ENCODE results near the gene CCDC57.

The CCDC57 gene

DNA sequence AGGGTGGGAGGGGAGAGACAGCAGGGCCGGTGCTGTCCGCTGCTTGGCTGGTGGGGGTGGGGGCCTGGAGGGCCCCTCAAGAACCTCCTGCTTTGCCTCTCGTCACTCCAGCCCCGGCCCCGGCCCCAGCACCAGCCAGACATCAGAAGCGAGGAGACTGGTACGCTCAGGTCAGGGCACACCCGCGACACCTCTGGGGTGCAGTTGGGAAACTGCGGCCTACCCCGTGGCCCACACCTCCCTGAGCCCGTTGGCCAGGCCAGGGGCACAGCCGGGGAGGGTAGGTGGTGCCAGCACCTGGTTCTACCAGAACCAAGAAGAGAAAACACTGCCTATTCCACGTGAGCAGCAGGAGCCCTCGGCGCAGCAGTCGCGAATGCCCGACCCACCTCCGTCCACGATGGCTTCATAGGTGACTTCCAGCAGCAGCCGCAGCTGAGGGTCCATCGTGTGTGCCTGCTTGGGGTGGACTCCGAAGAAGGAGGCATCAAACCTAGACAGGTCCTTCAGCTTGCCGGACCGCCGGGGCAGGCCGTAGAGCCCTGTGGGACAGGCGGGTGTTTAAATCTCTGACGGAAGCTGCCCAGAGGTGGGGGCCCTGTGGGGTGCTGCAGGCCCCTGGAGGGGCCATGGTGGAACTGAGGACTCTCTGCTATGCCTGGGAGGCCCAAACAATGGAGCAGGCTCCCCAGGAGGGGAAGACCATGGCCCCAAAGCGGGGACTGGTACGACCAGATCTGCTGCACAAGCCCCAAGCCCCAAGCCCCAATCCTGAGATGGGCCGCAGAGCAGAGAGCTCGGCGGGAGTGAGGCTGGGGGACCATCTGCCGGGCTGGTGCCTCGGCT lies 117.5 kb downstream of the CCDC57 start:
- H3K4me3 ChIP-seq (ENCODE audit: low read depth, low read length): no peak overlapping the region

DNA sequence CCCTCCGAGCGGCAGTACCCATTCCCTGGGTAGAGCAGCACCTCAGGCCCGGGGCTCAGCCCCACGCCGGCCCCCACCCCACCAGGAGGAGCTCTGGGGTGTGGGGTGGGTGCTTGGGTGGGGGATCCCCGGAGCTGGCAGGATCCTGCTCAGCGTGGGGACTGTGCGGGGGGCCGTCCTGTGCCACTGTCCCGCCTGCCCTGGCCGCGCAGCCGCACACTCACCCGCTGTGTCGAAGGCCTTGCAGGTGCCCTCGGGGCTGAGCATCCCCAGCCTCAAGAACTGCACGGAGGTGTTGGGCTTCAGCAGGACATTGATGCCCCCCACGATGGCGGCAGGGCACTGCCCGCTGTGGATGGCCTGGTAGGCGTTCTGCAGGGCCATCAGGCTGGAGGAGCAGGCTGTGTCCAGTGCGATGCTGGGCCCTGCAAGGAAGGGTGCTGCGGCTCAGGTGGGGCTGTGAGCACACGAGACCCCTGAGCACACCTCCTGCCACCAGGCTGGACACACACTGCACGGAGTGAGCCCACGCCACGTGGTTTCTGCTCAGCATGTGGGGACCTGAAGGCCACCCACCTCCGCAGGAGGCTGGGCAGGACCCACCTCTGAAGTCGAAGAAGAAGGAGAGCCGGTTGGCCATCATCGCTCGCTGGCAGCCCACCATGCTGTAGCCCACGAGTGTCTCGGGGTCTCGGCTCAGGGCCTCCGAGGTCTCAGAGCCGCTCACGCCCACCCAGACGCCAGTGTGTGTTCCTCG lies 119.5 kb downstream of the CCDC57 start:
- TF ChIP-seq, protein P1, sequence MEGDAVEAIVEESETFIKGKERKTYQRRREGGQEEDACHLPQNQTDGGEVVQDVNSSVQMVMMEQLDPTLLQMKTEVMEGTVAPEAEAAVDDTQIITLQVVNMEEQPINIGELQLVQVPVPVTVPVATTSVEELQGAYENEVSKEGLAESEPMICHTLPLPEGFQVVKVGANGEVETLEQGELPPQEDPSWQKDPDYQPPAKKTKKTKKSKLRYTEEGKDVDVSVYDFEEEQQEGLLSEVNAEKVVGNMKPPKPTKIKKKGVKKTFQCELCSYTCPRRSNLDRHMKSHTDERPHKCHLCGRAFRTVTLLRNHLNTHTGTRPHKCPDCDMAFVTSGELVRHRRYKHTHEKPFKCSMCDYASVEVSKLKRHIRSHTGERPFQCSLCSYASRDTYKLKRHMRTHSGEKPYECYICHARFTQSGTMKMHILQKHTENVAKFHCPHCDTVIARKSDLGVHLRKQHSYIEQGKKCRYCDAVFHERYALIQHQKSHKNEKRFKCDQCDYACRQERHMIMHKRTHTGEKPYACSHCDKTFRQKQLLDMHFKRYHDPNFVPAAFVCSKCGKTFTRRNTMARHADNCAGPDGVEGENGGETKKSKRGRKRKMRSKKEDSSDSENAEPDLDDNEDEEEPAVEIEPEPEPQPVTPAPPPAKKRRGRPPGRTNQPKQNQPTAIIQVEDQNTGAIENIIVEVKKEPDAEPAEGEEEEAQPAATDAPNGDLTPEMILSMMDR (IDR thresholded peaks at IDR 0.05; ENCODE audit: borderline replicate concordance, insufficient read depth, low read depth, low read length): no peak
- no peak overlapping the region for H3K4me3 ChIP-seq (ENCODE audit: low read depth, low read length)

More for the DNA sequence above, 117.5 kb downstream of the CCDC57 start:
- TF ChIP-seq, protein P1 (IDR thresholded peaks at IDR 0.05; ENCODE audit: borderline replicate concordance, insufficient read depth, low read depth, low read length): no peak

DNA sequence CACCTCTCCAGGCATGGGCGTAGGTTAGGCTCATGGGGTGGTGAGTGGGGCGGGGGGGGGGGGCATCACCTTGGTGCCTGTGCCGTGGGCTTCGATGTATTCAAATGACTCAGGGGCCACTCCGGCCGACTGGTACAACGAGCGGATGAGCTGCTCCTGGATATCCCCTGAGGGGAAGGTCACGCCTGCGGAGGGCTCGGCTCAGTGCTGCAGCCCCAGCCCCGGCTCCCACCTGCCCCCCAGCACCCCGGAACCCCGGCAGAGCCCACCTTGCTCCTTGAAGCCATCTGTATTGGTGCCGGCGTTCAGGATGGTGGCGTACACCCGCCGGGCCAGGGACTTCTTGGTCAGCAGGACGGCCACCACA lies 120.0 kb downstream of the CCDC57 start:
- TF ChIP-seq, protein P1 (IDR thresholded peaks at IDR 0.05; ENCODE audit: borderline replicate concordance, insufficient read depth, low read depth, low read length): no peak
- H3K4me3 ChIP-seq (ENCODE audit: low read depth, low read length): no peak overlapping the region

DNA sequence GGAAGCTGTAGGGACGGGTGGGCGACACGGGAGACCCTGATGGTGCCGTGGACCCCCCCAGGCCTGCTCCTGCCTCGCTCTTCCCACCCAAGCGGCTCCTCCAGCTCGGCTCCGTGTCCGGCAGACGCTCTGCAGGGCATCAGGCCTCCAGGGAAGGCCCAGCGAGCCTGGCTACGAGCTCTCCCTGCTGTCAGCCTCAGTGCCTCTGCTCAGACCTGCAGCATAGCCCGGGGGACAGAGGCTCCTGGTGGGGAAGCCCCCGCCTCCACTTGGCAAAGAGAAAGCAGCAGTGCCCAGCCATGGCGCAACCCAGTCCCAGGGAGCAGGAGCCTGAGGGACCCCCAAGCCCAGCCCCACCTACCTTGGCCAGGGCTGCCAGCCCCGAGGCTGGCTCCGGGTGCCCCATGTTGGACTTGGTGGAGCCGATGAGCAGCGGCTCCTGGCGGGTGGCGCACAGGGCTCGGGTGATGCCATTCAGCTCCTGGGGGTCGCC lies 120.5 kb downstream of the CCDC57 start:
- TF ChIP-seq, protein P1 (IDR thresholded peaks at IDR 0.05; ENCODE audit: borderline replicate concordance, insufficient read depth, low read depth, low read length): no peak
- no peak overlapping the region for H3K4me3 ChIP-seq (ENCODE audit: low read depth, low read length)

DNA sequence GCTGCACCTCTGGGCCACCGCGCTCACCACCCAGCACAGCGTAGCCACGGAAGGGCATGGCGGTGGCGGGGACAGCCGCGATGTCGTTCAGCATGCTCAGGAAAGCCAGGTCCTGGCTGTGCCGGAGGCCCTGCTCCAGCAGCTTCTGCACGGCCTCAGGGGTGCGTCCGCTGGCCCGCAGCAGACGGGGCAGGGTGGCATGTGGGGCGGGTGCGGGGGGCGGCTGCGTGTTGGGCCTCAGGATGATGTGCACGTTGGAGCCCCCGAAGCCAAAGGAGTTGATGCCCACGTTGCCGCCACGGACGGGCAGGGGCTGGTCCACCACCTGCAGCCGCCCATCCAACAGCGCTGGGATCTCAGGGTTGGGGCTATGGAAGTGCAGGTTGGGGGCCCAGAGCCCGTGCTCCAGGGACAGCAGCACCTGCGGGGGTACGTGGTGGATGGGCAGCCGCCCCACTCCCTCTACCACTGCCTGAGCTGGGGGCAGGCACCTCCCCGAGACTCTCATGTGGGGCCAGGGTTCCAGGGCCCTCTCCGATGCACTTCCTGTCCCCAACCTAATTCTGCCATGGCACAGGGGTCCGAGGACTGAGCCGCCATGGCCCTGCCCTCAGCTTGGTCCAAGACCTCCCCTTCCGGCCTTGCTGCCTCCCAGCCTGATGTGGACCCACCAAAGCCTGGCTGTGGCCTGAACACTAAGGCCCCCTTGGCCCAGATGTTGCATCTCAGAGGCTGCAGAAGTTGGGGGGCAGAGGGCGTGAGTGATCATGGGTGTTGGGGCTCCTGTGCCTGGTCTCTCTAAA lies 121.2 kb downstream of the CCDC57 start:
- no peak overlapping the region for H3K4me3 ChIP-seq (ENCODE audit: low read depth, low read length)
- TF ChIP-seq, protein P1 (IDR thresholded peaks at IDR 0.05; ENCODE audit: borderline replicate concordance, insufficient read depth, low read depth, low read length): no peak

DNA sequence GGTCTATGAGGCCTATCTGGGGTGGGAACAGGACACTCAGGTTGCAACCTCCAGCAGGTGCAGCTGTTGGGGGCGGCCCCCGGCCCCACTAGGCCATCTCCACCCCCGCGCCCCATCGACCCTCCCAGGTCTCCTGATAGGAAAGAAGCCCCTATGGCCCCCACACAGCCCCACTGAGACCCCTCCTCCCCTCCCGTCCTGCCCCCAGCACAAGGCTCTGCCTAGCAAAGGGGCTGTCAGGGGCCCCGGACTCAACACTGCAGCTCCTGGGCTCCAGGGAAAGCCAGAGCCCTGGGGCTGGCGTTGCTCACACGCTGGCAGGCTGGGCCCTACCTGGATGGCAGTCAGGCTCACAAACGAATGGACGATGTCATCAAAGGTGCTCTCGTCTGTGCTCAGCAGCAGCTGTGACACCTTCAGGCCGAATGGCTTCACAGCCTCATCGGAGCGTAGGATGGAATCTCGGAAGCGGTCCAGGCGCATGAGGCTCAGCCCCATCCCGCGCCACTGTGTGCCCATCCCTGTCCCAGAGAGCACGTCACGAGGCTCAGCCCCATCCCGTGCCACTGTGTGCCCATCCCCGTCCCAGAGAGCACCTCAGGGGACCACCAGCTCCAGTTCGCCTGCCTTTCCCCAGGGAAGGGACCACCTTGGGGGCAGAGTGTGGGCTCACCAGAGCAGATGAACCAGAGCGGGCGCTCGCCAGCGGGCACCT lies 121.9 kb downstream of the CCDC57 start:
- no peak overlapping the region for H3K4me3 ChIP-seq (ENCODE audit: low read depth, low read length)
- TF ChIP-seq, protein P1 (IDR thresholded peaks at IDR 0.05; ENCODE audit: borderline replicate concordance, insufficient read depth, low read depth, low read length): no peak

Measured in GM12875 (cell line).